ENCODE results near the gene CERCAM.

Gene CERCAM

DNA sequence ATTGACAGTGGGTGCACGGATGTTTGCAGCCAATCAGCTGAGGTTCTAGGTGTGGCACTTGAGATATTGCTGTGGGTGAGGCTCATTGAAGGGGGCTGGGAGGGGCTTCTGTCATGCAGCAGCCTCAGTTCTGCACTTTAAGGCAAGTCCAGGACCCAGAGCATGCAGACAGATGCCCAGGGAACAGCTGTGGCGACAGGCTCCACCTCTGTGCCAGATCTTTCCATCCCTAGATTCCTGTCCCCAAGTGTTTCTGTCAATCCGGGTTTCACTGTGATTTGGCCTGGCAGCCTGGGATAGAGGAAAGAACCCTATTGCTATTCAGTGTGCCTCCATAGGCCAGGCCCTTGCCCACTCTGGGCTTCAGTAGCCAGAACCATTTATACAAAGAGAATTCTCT, 20.8 kb upstream of the CERCAM start:
- TF ChIP-seq, protein P1, sequence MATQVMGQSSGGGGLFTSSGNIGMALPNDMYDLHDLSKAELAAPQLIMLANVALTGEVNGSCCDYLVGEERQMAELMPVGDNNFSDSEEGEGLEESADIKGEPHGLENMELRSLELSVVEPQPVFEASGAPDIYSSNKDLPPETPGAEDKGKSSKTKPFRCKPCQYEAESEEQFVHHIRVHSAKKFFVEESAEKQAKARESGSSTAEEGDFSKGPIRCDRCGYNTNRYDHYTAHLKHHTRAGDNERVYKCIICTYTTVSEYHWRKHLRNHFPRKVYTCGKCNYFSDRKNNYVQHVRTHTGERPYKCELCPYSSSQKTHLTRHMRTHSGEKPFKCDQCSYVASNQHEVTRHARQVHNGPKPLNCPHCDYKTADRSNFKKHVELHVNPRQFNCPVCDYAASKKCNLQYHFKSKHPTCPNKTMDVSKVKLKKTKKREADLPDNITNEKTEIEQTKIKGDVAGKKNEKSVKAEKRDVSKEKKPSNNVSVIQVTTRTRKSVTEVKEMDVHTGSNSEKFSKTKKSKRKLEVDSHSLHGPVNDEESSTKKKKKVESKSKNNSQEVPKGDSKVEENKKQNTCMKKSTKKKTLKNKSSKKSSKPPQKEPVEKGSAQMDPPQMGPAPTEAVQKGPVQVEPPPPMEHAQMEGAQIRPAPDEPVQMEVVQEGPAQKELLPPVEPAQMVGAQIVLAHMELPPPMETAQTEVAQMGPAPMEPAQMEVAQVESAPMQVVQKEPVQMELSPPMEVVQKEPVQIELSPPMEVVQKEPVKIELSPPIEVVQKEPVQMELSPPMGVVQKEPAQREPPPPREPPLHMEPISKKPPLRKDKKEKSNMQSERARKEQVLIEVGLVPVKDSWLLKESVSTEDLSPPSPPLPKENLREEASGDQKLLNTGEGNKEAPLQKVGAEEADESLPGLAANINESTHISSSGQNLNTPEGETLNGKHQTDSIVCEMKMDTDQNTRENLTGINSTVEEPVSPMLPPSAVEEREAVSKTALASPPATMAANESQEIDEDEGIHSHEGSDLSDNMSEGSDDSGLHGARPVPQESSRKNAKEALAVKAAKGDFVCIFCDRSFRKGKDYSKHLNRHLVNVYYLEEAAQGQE (IDR thresholded peaks at IDR 0.05; ENCODE audit: insufficient replicate concordance, low read depth): no peak
- TF ChIP-seq POLR2AphosphoS5 (IDR thresholded peaks at IDR 0.05; ENCODE audit: low read depth): no peak
- TF ChIP-seq, protein P2, sequence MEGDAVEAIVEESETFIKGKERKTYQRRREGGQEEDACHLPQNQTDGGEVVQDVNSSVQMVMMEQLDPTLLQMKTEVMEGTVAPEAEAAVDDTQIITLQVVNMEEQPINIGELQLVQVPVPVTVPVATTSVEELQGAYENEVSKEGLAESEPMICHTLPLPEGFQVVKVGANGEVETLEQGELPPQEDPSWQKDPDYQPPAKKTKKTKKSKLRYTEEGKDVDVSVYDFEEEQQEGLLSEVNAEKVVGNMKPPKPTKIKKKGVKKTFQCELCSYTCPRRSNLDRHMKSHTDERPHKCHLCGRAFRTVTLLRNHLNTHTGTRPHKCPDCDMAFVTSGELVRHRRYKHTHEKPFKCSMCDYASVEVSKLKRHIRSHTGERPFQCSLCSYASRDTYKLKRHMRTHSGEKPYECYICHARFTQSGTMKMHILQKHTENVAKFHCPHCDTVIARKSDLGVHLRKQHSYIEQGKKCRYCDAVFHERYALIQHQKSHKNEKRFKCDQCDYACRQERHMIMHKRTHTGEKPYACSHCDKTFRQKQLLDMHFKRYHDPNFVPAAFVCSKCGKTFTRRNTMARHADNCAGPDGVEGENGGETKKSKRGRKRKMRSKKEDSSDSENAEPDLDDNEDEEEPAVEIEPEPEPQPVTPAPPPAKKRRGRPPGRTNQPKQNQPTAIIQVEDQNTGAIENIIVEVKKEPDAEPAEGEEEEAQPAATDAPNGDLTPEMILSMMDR (IDR thresholded peaks at IDR 0.05; ENCODE audit: insufficient read depth, low read length): no peak
- TF ChIP-seq GABPA (IDR thresholded peaks at IDR 0.05; ENCODE audit: low read depth): no peak
- TF ChIP-seq SPI1 (IDR thresholded peaks at IDR 0.05; ENCODE audit: borderline replicate concordance, low read depth): no peak
- no peak for DNase-seq (ENCODE audit: low read depth in 1 of 2, low spot score in 1 of 2)
- Histone ChIP-seq H3K27me3 (ENCODE audit: insufficient read depth, poor library complexity, severe bottlenecking) (no peaks in the 10 kb centered on the region), H3K4me3 (replicated peaks; ENCODE audit: insufficient read depth, low read length) (no peak overlapping the region), H3K27ac (replicated peaks) (no peak overlapping the region)

DNA sequence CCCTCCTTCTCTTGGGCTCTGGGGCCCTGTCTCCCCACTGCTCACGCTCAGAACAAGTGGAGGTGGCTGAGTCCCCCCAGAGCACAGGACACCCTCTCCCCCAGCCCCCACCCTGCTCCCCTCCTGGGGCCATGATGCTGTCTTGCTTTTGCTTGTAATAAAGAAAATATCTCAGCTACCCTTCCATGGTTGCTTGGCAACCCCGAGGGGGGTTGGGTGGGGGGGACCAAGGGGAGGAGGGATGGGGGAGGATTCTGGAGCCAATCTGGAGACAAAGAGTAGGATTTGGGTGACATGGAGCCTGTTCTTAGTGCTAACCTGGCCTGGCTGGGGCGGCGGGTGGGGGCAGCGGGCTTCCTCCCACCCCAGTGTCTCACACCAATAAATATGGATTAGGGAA, 16.1 kb upstream of the CERCAM start:
- H3K27me3 ChIP-seq (ENCODE audit: insufficient read depth, poor library complexity, severe bottlenecking): peaks cover 3% of the 10 kb centered on the region
- DNase-seq (ENCODE audit: low read depth in 1 of 2, low spot score in 1 of 2): no peak
- no peak overlapping the region for H3K4me3 ChIP-seq (replicated peaks; ENCODE audit: insufficient read depth, low read length)
- TF ChIP-seq, protein P2 (IDR thresholded peaks at IDR 0.05; ENCODE audit: insufficient read depth, low read length): no peak
- TF ChIP-seq GABPA (IDR thresholded peaks at IDR 0.05; ENCODE audit: low read depth): no peak
- TF ChIP-seq, protein P1 (IDR thresholded peaks at IDR 0.05; ENCODE audit: insufficient replicate concordance, low read depth): no peak
- no peak overlapping the region for H3K27ac ChIP-seq (replicated peaks)

DNA sequence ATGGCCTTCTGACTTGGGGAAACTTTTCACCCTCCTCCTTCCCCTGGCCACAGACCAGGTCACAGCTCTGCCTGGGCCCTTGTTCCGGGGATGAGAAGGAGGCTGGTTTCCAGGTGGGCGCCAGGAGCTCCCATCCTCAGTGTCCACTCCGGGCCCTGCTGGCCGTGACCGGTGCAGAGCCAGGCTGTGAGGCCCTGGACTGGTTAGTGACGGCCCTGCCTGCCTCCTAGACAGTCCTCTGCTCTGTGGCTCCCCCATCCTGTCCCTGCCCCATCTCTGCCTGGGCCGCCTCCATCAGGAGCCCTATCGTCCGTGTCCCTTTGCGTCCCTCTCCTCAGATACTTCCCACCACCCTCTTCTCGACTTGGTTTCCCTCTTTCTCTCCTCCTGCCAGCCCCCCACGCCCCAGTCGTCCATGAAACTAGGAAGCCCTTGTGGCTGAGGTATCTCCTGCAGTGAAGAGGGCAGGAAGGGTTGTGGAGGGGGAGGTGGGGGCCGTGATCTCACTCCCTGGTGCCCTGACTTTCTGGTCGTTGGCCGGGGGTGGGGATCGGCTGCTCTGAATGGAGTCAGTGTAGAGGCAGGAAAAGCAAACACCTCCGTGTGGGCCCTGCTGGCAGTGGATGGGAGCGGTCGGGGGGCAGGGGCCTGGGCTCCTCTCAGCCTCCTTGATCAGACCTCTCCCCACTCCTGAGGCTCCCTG, 15.4 kb upstream of the CERCAM start:
- Histone ChIP-seq H3K27ac (replicated peaks) (no peak overlapping the region), H3K4me3 (replicated peaks; ENCODE audit: insufficient read depth, low read length) (no peak overlapping the region), H3K27me3 (ENCODE audit: insufficient read depth, poor library complexity, severe bottlenecking) (peaks cover 3% of the 10 kb centered on the region)
- DNase-seq (ENCODE audit: low read depth in 1 of 2, low spot score in 1 of 2): no peak
- TF ChIP-seq SPI1 (IDR thresholded peaks at IDR 0.05; ENCODE audit: borderline replicate concordance, low read depth) (no peak), POLR2AphosphoS5 (IDR thresholded peaks at IDR 0.05; ENCODE audit: low read depth) (no peak), GABPA (IDR thresholded peaks at IDR 0.05; ENCODE audit: low read depth) (no peak)
- TF ChIP-seq, protein P1 (IDR thresholded peaks at IDR 0.05; ENCODE audit: insufficient replicate concordance, low read depth): no peak
- TF ChIP-seq, protein P2 (IDR thresholded peaks at IDR 0.05; ENCODE audit: insufficient read depth, low read length): no peak

Data from HL-60 (cell line).